ENCODE measurements around the gene UFC1. TPM values are rescaled to one million over a fixed set of nuclear protein-coding genes. Genes with fewer than 3 reads are reported as not detected.

UFC1 gene
- total RNA-seq, result 84.4 TPM
- long read RNA-seq, transcript UFC1-201 (6 exons, 1,114 nt), result major isoform, 58 of 61 reads
- long read RNA-seq, partial matches to known transcripts, result 0 of 61 reads
- long read RNA-seq, other reads (novel, unspliced or antisense), result 1 of 61 reads

DNA sequence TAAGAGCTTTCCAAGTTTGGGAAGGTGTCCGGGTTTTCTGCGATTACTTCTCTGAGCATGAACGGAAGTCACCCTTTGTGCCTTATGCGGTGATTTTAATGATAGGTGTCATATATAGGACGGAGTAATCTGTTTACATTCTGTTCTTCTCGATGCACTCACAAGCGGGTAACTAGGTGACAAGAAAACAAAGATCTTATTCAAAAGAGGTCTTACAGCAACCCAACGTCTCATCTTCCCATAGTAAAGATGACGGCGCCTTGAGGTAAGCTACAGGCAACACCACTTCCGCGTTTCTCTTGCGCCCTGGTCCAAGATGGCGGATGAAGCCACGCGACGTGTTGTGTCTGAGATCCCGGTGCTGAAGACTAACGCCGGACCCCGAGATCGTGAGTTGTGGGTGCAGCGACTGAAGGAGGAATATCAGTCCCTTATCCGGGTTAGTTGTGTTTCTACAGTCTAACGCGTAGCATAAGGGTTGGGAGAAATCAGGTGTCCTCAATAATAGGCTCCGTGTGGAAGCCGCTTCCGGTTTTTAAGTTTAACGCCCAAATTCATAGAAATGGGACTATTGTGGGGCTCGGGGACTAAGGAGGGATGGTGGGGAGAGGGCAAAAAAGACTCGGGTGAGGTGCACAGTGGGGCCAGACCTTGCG lies at the start of gene UFC1:
Gene UFC1 (plus strand): TSS at position 297 of the 656 bp plus-strand sequence. CDS start 20 bp downstream, at position 317.
- TF ChIP-seq, protein P1, sequence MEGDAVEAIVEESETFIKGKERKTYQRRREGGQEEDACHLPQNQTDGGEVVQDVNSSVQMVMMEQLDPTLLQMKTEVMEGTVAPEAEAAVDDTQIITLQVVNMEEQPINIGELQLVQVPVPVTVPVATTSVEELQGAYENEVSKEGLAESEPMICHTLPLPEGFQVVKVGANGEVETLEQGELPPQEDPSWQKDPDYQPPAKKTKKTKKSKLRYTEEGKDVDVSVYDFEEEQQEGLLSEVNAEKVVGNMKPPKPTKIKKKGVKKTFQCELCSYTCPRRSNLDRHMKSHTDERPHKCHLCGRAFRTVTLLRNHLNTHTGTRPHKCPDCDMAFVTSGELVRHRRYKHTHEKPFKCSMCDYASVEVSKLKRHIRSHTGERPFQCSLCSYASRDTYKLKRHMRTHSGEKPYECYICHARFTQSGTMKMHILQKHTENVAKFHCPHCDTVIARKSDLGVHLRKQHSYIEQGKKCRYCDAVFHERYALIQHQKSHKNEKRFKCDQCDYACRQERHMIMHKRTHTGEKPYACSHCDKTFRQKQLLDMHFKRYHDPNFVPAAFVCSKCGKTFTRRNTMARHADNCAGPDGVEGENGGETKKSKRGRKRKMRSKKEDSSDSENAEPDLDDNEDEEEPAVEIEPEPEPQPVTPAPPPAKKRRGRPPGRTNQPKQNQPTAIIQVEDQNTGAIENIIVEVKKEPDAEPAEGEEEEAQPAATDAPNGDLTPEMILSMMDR (IDR thresholded peaks at IDR 0.05), result no peak
- Histone ChIP-seq H3K4me1 (peaks cover 16% of the 10 kb centered on the region), H3K36me3 (peaks cover 6% of the 10 kb centered on the region), H3K27me3 (no peaks in the 10 kb centered on the region), H3K27ac (peak within 1 kb of the TSS; percentile 98), H3K9me3 (no peaks in the 10 kb centered on the region), H3K4me3 (peak within 1 kb of the TSS; percentile 92)
- DNase-seq (peak; percentile 88), ATAC-seq (peak; percentile 97)
- intact Hi-C loops (cut with DNase I), result no loop called here

GRCh38 chr1:161106431-161106830 lies 47.3 kb upstream of the UFC1 start:
- H3K27me3 ChIP-seq, result no peaks in the 10 kb centered on the region
- H3K27ac ChIP-seq, result no peak overlapping the region
- no peak overlapping the region for H3K4me3 ChIP-seq
- no peaks in the 10 kb centered on the region for H3K9me3 ChIP-seq
- TF ChIP-seq, protein P1 (IDR thresholded peaks at IDR 0.05), result no peak
- ATAC-seq (no peak), DNase-seq (no peak)
- no peaks in the 10 kb centered on the region for H3K4me1 ChIP-seq
- intact Hi-C loops (cut with DNase I), result no loop called here
- peaks cover 26% of the 10 kb centered on the region for H3K36me3 ChIP-seq

DNA sequence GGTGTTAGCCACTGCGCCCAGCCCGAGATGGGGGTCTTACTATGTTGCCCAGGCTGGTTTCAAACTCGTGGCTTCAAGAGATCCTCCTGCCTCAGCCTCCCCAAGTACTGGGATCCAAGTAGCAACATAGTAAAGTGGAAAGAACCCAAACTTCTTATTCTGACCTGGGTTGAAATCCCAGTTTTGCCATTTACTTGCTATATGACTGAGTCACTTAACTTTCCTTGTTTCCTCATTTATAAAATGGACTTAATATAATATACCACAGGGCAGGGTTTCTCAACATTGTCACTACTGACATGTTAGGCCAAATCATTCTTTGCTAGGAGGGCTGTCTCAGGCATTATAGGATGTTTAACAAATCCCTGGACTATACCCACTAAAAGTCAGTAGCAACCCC lies 42.7 kb upstream of the UFC1 start:
- H3K36me3 ChIP-seq, result peaks cover 6% of the 10 kb centered on the region
- DNase-seq (no peak), ATAC-seq (no peak)
- intact Hi-C loops (cut with DNase I), result no loop called here
- TF ChIP-seq, protein P1 (IDR thresholded peaks at IDR 0.05), result no peak
- H3K4me1 ChIP-seq, result peaks cover 24% of the 10 kb centered on the region
- no peaks in the 10 kb centered on the region for H3K27me3 ChIP-seq
- no peak overlapping the region for H3K27ac ChIP-seq
- no peak overlapping the region for H3K4me3 ChIP-seq
- no peaks in the 10 kb centered on the region for H3K9me3 ChIP-seq

- peaks cover 6% of the 10 kb centered on the region for H3K36me3 ChIP-seq
- no peak overlapping the region for H3K4me3 ChIP-seq
- H3K27me3 ChIP-seq, result no peaks in the 10 kb centered on the region
- no peaks in the 10 kb centered on the region for H3K9me3 ChIP-seq
- intact Hi-C loops (cut with DNase I), result no loop called here
- H3K27ac ChIP-seq, result no peak overlapping the region
- H3K4me1 ChIP-seq, result peaks cover 28% of the 10 kb centered on the region
- DNase-seq (no peak), ATAC-seq (peak; percentile 28)
- TF ChIP-seq, protein P1 (IDR thresholded peaks at IDR 0.05), result no peak
Measured at GRCh38 chr1:161111527-161111926, 42.3 kb upstream of the UFC1 start.

GRCh38 chr1:161113915-161114314 lies 39.9 kb upstream of the UFC1 start:
- no peak for ATAC-seq
- Histone ChIP-seq H3K4me3 (no peak overlapping the region), H3K27ac (no peak overlapping the region), H3K27me3 (no peaks in the 10 kb centered on the region), H3K9me3 (no peaks in the 10 kb centered on the region), H3K4me1 (peaks cover 42% of the 10 kb centered on the region), H3K36me3 (peaks cover 6% of the 10 kb centered on the region)
- TF ChIP-seq, protein P1 (IDR thresholded peaks at IDR 0.05), result no peak
- no peak for DNase-seq
- intact Hi-C loops (cut with DNase I), result no loop called here

Measured in upper lobe of right lung (tissue), 1 donor.